NCI-H226 (cell line): ENCODE data around the gene KIR2DL1.
A peak's percentile ranks its signal among the peaks of the same experiment; 100 is the strongest.
"Not testable (repeated sequence)": the region's sequence is repeated elsewhere in the genome, so short reads cannot be mapped to it uniquely, and the experiment has no call there.

ENCODE experiments used
- DNase-seq: peaks from one replicate; pipeline ENCODE4 v3.0.0-alpha.2; 2015

KIR2DL1 gene

GRCh38 chr19:54769646-54770045 is at the start of gene KIR2DL1:
Gene KIR2DL1, plus strand, starts transcription at chr19:54769793. Its CDS starts 58 bp downstream, at chr19:54769851.
- DNase-seq = not testable (repeated sequence)

GRCh38 chr19:54724142-54724541 is 45.5 kb upstream of the KIR2DL1 start, which contains the start of gene KIR3DL3:
Gene KIR3DL3, plus strand, starts transcription at chr19:54724442. Its CDS starts 55 bp downstream, at chr19:54724497.
- DNase-seq = no peak

- no peak for DNase-seq
Measured at GRCh38 chr19:54724644-54725043, 44.9 kb upstream of the KIR2DL1 start.

- no peak for DNase-seq
Measured at GRCh38 chr19:54725321-54725720, 44.3 kb upstream of the KIR2DL1 start.

- no peak for DNase-seq
Measured at GRCh38 chr19:54727562-54727961, 42.0 kb upstream of the KIR2DL1 start.

- DNase-seq = no peak
Measured at GRCh38 chr19:54728167-54728566, 41.4 kb upstream of the KIR2DL1 start.

- no peak for DNase-seq
Measured at GRCh38 chr19:54729416-54730188, 40.0 kb upstream of the KIR2DL1 start.

GRCh38 chr19:54731191-54731590 is 38.4 kb upstream of the KIR2DL1 start:
- no peak for DNase-seq

GRCh38 chr19:54738306-54738705 is 31.3 kb upstream of the KIR2DL1 start, which contains the start of gene KIR2DL3:
Gene KIR2DL3, plus strand, starts transcription at chr19:54738513. Its CDS starts 33 bp downstream, at chr19:54738546.
- DNase-seq = not testable (repeated sequence)

- no peak for DNase-seq
Measured at GRCh38 chr19:54738715-54739114, 30.9 kb upstream of the KIR2DL1 start.

- no peak for DNase-seq
Measured at GRCh38 chr19:54739587-54740497, 29.8 kb upstream of the KIR2DL1 start.

GRCh38 chr19:54741950-54742349 is 27.6 kb upstream of the KIR2DL1 start:
- not testable (repeated sequence) for DNase-seq

- DNase-seq = not testable (repeated sequence)
Measured at GRCh38 chr19:54744080-54744479, 25.5 kb upstream of the KIR2DL1 start.

GRCh38 chr19:54747614-54748322 is 21.8 kb upstream of the KIR2DL1 start:
- peak; percentile 11 for DNase-seq

- not testable (repeated sequence) for DNase-seq
Measured at GRCh38 chr19:54750276-54750675, 19.3 kb upstream of the KIR2DL1 start.

GRCh38 chr19:54756204-54757110 is 13.1 kb upstream of the KIR2DL1 start:
- DNase-seq = not testable (repeated sequence)

GRCh38 chr19:54758577-54758976 is 11.0 kb upstream of the KIR2DL1 start:
- DNase-seq = not testable (repeated sequence)

GRCh38 chr19:54764219-54764618 is 5.4 kb upstream of the KIR2DL1 start:
- not testable (repeated sequence) for DNase-seq

GRCh38 chr19:54766464-54766863 is 3.1 kb upstream of the KIR2DL1 start:
- not testable (repeated sequence) for DNase-seq

GRCh38 chr19:54770511-54770910 is 918 bp downstream of the KIR2DL1 start:
- DNase-seq = not testable (repeated sequence)
